ENCODE measurements around the gene LAMA3. TPM values are rescaled to one million over a fixed set of nuclear protein-coding genes. Genes with fewer than 3 reads are reported as not detected.

The LAMA3 gene
- total and polyA plus RNA-seq, 2 donors (not counting 1 experiment from before 2014, with no cell fraction given) = 0.75 to 13.2 TPM

- no peaks in the 10 kb centered on the region for H3K4me1 ChIP-seq (ENCODE audit: control insufficient read depth, extremely low read depth, insufficient read depth, low read length)
- peaks cover 5% of the 10 kb centered on the region for H3K27me3 ChIP-seq (ENCODE audit: control insufficient read depth, insufficient read depth, low read length)
- H2AFZ ChIP-seq (ENCODE audit: low read length) = no peak overlapping the region
- no peaks in the 10 kb centered on the region for H4K20me1 ChIP-seq (ENCODE audit: control insufficient read depth, extremely low read depth, insufficient read depth, low read length)
- H3K36me3 ChIP-seq (ENCODE audit: control insufficient read depth, insufficient read depth, low read length) = no peaks in the 10 kb centered on the region
- no peak overlapping the region for H3K27ac ChIP-seq (ENCODE audit: insufficient read depth, low read length)
- no peak overlapping the region for H3K9ac ChIP-seq (ENCODE audit: insufficient read depth, low read length)
- no peaks in the 10 kb centered on the region for H3K9me3 ChIP-seq (ENCODE audit: control insufficient read depth, insufficient read depth, low read depth, low read length)
- H3K79me2 ChIP-seq (ENCODE audit: control insufficient read depth, insufficient read depth, low read length) = no peaks in the 10 kb centered on the region
- TF ChIP-seq EZH2 (IDR thresholded peaks at IDR 0.05; ENCODE audit: low read length, missing control alignments) (no peak), CTCF (conservative IDR thresholded peaks at IDR 0.05 in 1 of 2, IDR thresholded peaks at IDR 0.05 in 1 of 2; ENCODE audit: low read depth in 1 of 2, low read length in 2 of 2) (no peak)
- H3K4me3 ChIP-seq (replicated peaks in 1 of 4; ENCODE audit: control extremely low read depth in 1 of 4, insufficient read depth in 1 of 4, low read depth in 3 of 4, low read length in 4 of 4) = no peak overlapping the region
- DNase-seq (ENCODE audit: low read depth in 2 of 2) = peak; percentile 37 to 54
- H3K4me2 ChIP-seq (ENCODE audit: extremely low read depth, insufficient read depth, low read length) = no peak overlapping the region
Observed at GRCh38 chr18:23958036-23958435, 268.8 kb downstream of the LAMA3 start.

DNA sequence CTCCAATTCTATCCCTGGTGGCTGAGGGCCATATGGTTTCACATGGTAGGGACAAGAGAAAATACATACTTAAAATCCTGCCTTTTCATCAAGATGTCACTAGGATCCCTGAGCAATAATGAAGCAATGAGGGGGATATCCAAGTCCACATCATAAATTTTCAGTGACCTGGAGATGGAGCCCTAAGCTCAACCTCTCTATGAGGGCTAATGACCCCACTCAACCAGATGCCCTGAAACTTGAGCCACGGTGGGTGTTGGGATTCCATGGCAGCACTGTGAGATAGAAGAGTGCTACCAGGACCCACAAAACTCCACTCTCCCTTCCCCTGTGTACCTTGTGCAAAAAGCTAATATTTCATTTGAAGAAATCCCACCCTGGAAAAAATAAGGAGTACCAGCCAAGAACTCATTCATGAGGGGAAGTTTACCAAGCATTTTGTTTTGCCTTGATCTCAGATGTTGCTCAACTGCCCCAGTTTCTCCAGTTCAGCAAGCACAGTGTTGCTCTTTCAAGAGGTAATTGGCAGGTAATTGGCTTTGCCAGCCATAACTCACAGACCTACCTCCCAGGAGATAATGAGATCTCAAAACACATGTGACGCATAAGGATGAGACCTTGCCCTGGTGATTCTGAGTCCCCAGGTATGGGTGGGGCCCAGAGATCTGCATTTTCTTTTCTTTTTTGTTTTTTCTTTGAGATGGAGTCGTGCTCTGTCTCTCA is 274.4 kb downstream of the LAMA3 start:
- Histone ChIP-seq H3K27ac (ENCODE audit: insufficient read depth, low read length) (no peak overlapping the region), H2AFZ (ENCODE audit: low read length) (no peak overlapping the region), H3K9ac (ENCODE audit: insufficient read depth, low read length) (no peak overlapping the region), H3K36me3 (ENCODE audit: control insufficient read depth, insufficient read depth, low read length) (no peaks in the 10 kb centered on the region), H3K9me3 (ENCODE audit: control insufficient read depth, insufficient read depth, low read depth, low read length) (no peaks in the 10 kb centered on the region), H3K27me3 (ENCODE audit: control insufficient read depth, insufficient read depth, low read length) (peaks cover 7% of the 10 kb centered on the region), H3K4me3 (replicated peaks in 1 of 4; ENCODE audit: control extremely low read depth in 1 of 4, insufficient read depth in 1 of 4, low read depth in 3 of 4, low read length in 4 of 4) (no peak overlapping the region), H3K79me2 (ENCODE audit: control insufficient read depth, insufficient read depth, low read length) (no peaks in the 10 kb centered on the region), H3K4me2 (ENCODE audit: extremely low read depth, insufficient read depth, low read length) (no peak overlapping the region), H4K20me1 (ENCODE audit: control insufficient read depth, extremely low read depth, insufficient read depth, low read length) (no peaks in the 10 kb centered on the region), H3K4me1 (ENCODE audit: control insufficient read depth, extremely low read depth, insufficient read depth, low read length) (no peaks in the 10 kb centered on the region)
- peak in 1 of 2 donors; percentile 24 for DNase-seq (ENCODE audit: low read depth in 2 of 2)
- no peak for TF ChIP-seq EZH2 (IDR thresholded peaks at IDR 0.05; ENCODE audit: low read length, missing control alignments)
- no peak for TF ChIP-seq CTCF (conservative IDR thresholded peaks at IDR 0.05 in 1 of 2, IDR thresholded peaks at IDR 0.05 in 1 of 2; ENCODE audit: low read depth in 1 of 2, low read length in 2 of 2)

GRCh38 chr18:23964282-23965238 is 275.3 kb downstream of the LAMA3 start:
- no peak overlapping the region for H3K9ac ChIP-seq (ENCODE audit: insufficient read depth, low read length)
- no peaks in the 10 kb centered on the region for H3K9me3 ChIP-seq (ENCODE audit: control insufficient read depth, insufficient read depth, low read depth, low read length)
- H3K27me3 ChIP-seq (ENCODE audit: control insufficient read depth, insufficient read depth, low read length) = peaks cover 7% of the 10 kb centered on the region
- H4K20me1 ChIP-seq (ENCODE audit: control insufficient read depth, extremely low read depth, insufficient read depth, low read length) = no peaks in the 10 kb centered on the region
- no peaks in the 10 kb centered on the region for H3K36me3 ChIP-seq (ENCODE audit: control insufficient read depth, insufficient read depth, low read length)
- TF ChIP-seq CTCF (conservative IDR thresholded peaks at IDR 0.05 in 1 of 2, IDR thresholded peaks at IDR 0.05 in 1 of 2; ENCODE audit: low read depth in 1 of 2, low read length in 2 of 2) = no peak
- no peak for TF ChIP-seq EZH2 (IDR thresholded peaks at IDR 0.05; ENCODE audit: low read length, missing control alignments)
- H3K4me2 ChIP-seq (ENCODE audit: extremely low read depth, insufficient read depth, low read length) = no peak overlapping the region
- no peak overlapping the region for H2AFZ ChIP-seq (ENCODE audit: low read length)
- H3K4me3 ChIP-seq (replicated peaks in 1 of 4; ENCODE audit: control extremely low read depth in 1 of 4, insufficient read depth in 1 of 4, low read depth in 3 of 4, low read length in 4 of 4) = no peak overlapping the region
- no peak for DNase-seq (ENCODE audit: low read depth in 2 of 2)
- no peak overlapping the region for H3K27ac ChIP-seq (ENCODE audit: insufficient read depth, low read length)
- H3K79me2 ChIP-seq (ENCODE audit: control insufficient read depth, insufficient read depth, low read length) = no peaks in the 10 kb centered on the region
- no peaks in the 10 kb centered on the region for H3K4me1 ChIP-seq (ENCODE audit: control insufficient read depth, extremely low read depth, insufficient read depth, low read length)
